Rectal smooth muscle tissue (tissue), 1 donor: ENCODE data around the gene FNDC1.
A peak's percentile ranks its signal among the peaks of the same experiment; 100 is the strongest.

Experiments used
- H3K27ac ChIP-seq: one replicate; pipeline ENCODE4 v1.7.0; 2013; ENCODE audit warnings: low read depth, low read length, inconsistent platforms
- H3K27me3 ChIP-seq: one replicate; pipeline ENCODE4 v1.7.0; 2013; ENCODE audit warnings: low read length; ENCODE audit not compliant: control insufficient read depth, insufficient read depth
- H3K36me3 ChIP-seq: one replicate; pipeline ENCODE4 v1.7.0; 2013; ENCODE audit warnings: low read length; ENCODE audit not compliant: control insufficient read depth, insufficient read depth
- H3K4me1 ChIP-seq: one replicate; pipeline ENCODE4 v1.7.0; 2013; ENCODE audit warnings: low read length; ENCODE audit not compliant: control insufficient read depth, insufficient read depth
- H3K4me3 ChIP-seq: one replicate; pipeline ENCODE4 v1.7.0; 2013; ENCODE audit warnings: low read length
- H3K9ac ChIP-seq: one replicate; pipeline ENCODE4 v1.7.0; 2013; ENCODE audit warnings: low read length

FNDC1 gene

DNA sequence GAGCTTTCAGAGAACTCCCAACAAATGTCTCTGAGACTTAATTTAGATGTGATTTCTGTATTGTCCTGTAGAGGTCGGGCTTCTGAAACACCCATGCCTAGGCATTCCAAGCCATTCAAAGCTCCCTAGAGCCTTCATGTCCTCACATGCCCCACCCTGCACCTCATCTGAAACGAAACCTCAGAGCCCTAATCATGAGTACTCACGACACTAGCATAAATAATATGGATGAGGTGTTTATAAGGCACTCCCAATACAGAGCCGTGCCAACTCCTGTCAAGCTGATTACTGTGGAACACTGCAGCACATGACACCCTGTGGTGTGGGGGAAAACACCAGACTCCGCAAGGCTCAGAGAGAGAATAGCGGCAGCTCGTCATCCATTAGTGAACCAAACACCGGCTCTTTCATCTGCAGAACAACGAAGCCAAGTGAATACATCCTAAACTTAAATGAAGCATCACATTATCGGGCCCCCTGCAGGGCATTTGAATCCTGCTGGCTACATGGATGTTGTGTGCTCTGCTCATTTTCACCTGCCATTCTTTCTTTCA, 83.8 kb downstream of the FNDC1 start:
- no peaks in the 10 kb centered on the region for H3K36me3 ChIP-seq
- H3K4me3 ChIP-seq = peak overlapping the region; percentile 26

GRCh38 chr6:159254186-159254585, 85.0 kb downstream of the FNDC1 start:
- no peak overlapping the region for H3K9ac ChIP-seq
- H3K27me3 ChIP-seq = no peaks in the 10 kb centered on the region
- H3K27ac ChIP-seq = no peak overlapping the region
- no peak overlapping the region for H3K4me3 ChIP-seq
- H3K4me1 ChIP-seq = no peaks in the 10 kb centered on the region
- H3K36me3 ChIP-seq = no peaks in the 10 kb centered on the region

More for the DNA sequence above, 83.8 kb downstream of the FNDC1 start:
- Histone ChIP-seq H3K9ac (no peak overlapping the region), H3K27me3 (no peaks in the 10 kb centered on the region), H3K4me1 (no peaks in the 10 kb centered on the region), H3K27ac (no peak overlapping the region)

GRCh38 chr6:159255434-159255951, 86.3 kb downstream of the FNDC1 start:
- Histone ChIP-seq H3K36me3 (no peaks in the 10 kb centered on the region), H3K9ac (no peak overlapping the region), H3K4me1 (no peaks in the 10 kb centered on the region), H3K27ac (no peak overlapping the region), H3K4me3 (no peak overlapping the region), H3K27me3 (no peaks in the 10 kb centered on the region)

DNA sequence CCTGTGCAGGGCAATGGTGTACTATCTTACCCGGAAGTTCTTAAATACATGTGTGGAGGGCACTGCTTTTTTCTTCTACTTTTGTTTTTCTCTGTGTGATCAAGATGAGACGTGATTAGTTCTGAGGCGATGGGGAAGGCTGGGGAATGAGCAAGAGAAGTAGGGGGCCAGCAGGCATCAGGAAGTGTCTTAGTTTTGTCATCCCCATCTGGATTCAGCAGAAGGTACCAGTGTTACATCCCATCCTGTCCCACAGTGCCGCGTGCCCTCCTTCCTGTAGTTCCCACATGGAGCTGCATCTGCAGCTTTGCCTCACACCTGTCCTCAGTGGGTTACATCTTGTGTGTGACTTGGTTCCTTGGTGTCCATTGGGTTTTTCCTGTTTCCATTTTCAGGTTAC, 86.9 kb downstream of the FNDC1 start:
- no peak overlapping the region for H3K9ac ChIP-seq
- H3K4me1 ChIP-seq = no peaks in the 10 kb centered on the region
- no peak overlapping the region for H3K27ac ChIP-seq
- no peaks in the 10 kb centered on the region for H3K27me3 ChIP-seq
- no peak overlapping the region for H3K4me3 ChIP-seq
- H3K36me3 ChIP-seq = no peaks in the 10 kb centered on the region

DNA sequence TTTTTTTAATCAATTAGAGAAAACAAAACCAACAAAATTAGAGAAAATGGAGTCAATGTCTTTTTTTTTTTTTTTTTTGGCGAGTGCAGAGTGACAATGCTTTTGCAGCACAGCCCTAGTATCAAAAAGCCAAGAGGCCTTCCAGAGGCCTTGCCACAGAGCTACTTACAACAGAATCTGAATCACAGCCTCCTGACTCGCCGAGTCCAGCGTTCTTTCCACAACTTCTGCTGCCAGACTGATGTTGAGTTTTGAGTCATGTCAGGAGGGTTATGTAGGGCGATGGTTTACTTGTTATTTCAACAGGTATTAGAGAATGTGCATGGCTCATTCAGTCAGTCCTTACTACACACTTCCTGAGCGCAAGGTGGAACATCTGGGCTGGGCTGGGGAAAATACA, 88.6 kb downstream of the FNDC1 start:
- Histone ChIP-seq H3K9ac (no peak overlapping the region), H3K4me3 (no peak overlapping the region), H3K4me1 (no peaks in the 10 kb centered on the region), H3K36me3 (no peaks in the 10 kb centered on the region), H3K27ac (no peak overlapping the region), H3K27me3 (no peaks in the 10 kb centered on the region)

- H3K27ac ChIP-seq = no peak overlapping the region
- no peaks in the 10 kb centered on the region for H3K27me3 ChIP-seq
- H3K4me3 ChIP-seq = no peak overlapping the region
- no peak overlapping the region for H3K9ac ChIP-seq
- H3K36me3 ChIP-seq = no peaks in the 10 kb centered on the region
- H3K4me1 ChIP-seq = no peaks in the 10 kb centered on the region
These were observed 90.4 kb downstream of the FNDC1 start for GRCh38 chr6:159259441-159260125.

- no peaks in the 10 kb centered on the region for H3K36me3 ChIP-seq
- no peaks in the 10 kb centered on the region for H3K4me1 ChIP-seq
- H3K27ac ChIP-seq = no peak overlapping the region
- no peak overlapping the region for H3K9ac ChIP-seq
- H3K4me3 ChIP-seq = no peak overlapping the region
- H3K27me3 ChIP-seq = no peaks in the 10 kb centered on the region
These were observed 91.0 kb downstream of the FNDC1 start for GRCh38 chr6:159260208-159260607.

DNA sequence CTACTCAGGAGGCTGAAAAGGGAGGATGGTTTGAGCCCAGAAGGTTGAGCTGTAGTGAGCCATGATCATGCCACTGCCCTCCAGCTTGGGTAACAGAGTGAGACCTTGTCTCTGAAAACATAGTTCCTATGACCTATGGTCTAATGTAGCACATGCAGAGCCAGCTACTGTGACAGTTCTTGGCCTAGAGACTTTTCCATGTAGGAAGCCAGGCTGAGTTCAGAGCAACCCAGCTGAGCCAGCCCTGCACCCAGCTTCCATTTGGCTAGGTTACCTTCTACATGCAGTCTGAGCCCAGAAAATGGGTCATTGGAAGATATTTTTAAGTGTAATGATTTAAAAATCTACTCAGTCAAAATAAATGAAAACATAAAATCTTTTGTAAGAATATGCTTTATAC, 92.8 kb downstream of the FNDC1 start:
- H3K27me3 ChIP-seq = no peaks in the 10 kb centered on the region
- H3K36me3 ChIP-seq = no peaks in the 10 kb centered on the region
- no peak overlapping the region for H3K4me3 ChIP-seq
- H3K27ac ChIP-seq = no peak overlapping the region
- H3K4me1 ChIP-seq = no peaks in the 10 kb centered on the region
- H3K9ac ChIP-seq = no peak overlapping the region

GRCh38 chr6:159262586-159262985, 93.4 kb downstream of the FNDC1 start:
- Histone ChIP-seq H3K4me1 (no peaks in the 10 kb centered on the region), H3K4me3 (no peak overlapping the region), H3K27me3 (no peaks in the 10 kb centered on the region), H3K27ac (no peak overlapping the region), H3K36me3 (no peaks in the 10 kb centered on the region), H3K9ac (no peak overlapping the region)

DNA sequence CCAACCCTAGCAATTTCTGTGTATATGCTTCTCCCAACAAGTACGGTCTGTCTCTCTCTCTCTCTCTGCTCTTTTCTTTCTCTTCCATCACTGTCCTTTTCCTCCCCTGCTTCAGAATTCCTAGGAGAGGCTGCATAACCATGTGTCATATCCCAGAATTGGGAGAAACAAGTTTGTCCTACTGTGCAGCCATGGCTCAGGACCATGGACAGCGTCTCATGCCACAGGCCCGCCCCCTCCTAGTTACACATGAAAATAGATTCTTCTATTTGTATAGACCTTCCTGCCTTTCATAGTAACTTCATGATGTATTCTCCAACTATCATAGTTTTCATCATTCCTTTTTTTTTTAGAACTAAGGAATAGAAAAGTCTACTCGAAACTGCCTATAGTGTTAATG, 98.0 kb downstream of the FNDC1 start:
- Histone ChIP-seq H3K4me1 (no peaks in the 10 kb centered on the region), H3K9ac (no peak overlapping the region), H3K36me3 (no peaks in the 10 kb centered on the region)

GRCh38 chr6:159268511-159268910, 99.3 kb downstream of the FNDC1 start:
- no peak overlapping the region for H3K4me3 ChIP-seq
- no peaks in the 10 kb centered on the region for H3K27me3 ChIP-seq
- H3K9ac ChIP-seq = no peak overlapping the region
- H3K36me3 ChIP-seq = no peaks in the 10 kb centered on the region
- H3K4me1 ChIP-seq = no peaks in the 10 kb centered on the region
- H3K27ac ChIP-seq = no peak overlapping the region

More for the DNA sequence above, 98.0 kb downstream of the FNDC1 start:
- Histone ChIP-seq H3K27me3 (no peaks in the 10 kb centered on the region), H3K4me3 (no peak overlapping the region), H3K27ac (no peak overlapping the region)

GRCh38 chr6:159271257-159271656, 102.1 kb downstream of the FNDC1 start:
- no peaks in the 10 kb centered on the region for H3K36me3 ChIP-seq
- H3K4me3 ChIP-seq = no peak overlapping the region
- H3K27me3 ChIP-seq = no peaks in the 10 kb centered on the region
- no peak overlapping the region for H3K9ac ChIP-seq
- H3K4me1 ChIP-seq = no peaks in the 10 kb centered on the region
- H3K27ac ChIP-seq = no peak overlapping the region

DNA sequence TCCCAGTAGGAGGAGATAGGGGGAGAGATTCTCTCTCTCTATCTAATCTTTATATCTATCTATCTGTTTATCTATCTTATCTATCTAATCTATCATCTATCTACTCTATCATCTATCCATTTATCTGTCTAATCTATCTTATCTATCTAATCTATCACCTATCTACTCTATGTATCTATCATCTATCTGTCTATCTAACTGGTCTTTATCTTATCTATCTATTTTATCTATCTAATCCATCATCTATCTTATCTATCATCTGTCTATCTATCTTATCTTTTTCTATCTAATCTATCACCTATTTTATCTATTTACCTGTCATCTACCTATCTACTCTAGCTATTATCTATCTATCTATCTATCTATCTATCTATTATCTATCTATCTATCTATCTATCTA, 109.4 kb downstream of the FNDC1 start:
- H3K4me3 ChIP-seq = no peak overlapping the region
- H3K9ac ChIP-seq = no peak overlapping the region
- no peaks in the 10 kb centered on the region for H3K27me3 ChIP-seq
- H3K36me3 ChIP-seq = no peaks in the 10 kb centered on the region
- H3K27ac ChIP-seq = no peak overlapping the region
- H3K4me1 ChIP-seq = no peaks in the 10 kb centered on the region
